Myocyte (in vitro differentiated cells): ENCODE data around the gene ASTN1. TPM values are rescaled to one million over a fixed set of nuclear protein-coding genes. Genes with fewer than 3 reads are reported as not detected.

Experiments
- DNase-seq: peaks from one replicate; pipeline ENCODE4 v3.0.0-alpha.2; 2012; ENCODE audit warnings: low read depth
- polyA plus RNA-seq: library from polyadenylated mRNA; unstranded; fragments of >200 nt; gene quantifications from one replicate; pipeline ENCODE4 v1.2.1, GENCODE V29; 2012; ENCODE audit warnings: missing spikeins
- total RNA-seq: library from RNA; depleted of rRNA; stranded (reverse); fragments of >200 nt; gene quantifications from 2 replicates; pipeline ENCODE4 v1.2.3, GENCODE V29; 2014

Gene ASTN1
- not detected in 2 replicates for total RNA-seq
- polyA plus RNA-seq, result not detected

DNA sequence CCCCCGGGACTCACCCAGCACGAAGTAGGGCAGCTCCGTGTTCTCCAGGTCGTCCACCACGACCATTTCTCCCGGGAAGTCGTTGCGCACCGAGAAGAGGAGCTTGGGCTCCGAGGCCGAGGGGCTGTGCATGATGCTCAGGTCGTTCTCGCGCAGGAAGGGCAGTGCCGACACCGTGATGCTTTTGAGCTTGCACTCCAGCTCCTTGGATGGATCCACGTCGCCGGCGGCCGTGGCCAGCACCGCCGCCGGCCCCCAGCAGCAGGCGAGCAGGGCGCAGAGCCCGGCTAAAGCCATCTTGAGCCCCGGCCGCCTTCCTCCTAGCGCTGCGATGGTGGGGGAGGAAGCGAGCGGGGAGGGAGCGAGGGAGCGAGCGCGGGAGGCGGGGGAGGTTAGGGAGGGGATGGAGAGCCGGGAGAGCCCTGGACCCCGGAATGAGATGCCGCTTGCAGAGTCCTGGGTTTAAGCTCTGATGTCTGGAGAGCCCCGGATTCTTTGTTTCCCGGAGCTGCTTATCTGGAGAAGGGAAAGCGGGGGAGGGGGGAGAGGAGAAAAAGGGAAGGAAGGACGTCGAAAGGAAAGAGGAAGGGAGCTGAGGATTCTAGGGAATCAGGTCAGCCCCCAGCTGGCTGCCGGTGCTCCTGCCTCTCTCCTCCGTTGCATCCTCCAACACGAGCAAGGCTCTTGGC is at the start of gene ASTN1:
Gene ASTN1 (minus strand): TSS at position 333 of the 689 bp plus-strand sequence. CDS start 36 bp downstream, at position 297.
- DNase-seq, result no peak

DNA sequence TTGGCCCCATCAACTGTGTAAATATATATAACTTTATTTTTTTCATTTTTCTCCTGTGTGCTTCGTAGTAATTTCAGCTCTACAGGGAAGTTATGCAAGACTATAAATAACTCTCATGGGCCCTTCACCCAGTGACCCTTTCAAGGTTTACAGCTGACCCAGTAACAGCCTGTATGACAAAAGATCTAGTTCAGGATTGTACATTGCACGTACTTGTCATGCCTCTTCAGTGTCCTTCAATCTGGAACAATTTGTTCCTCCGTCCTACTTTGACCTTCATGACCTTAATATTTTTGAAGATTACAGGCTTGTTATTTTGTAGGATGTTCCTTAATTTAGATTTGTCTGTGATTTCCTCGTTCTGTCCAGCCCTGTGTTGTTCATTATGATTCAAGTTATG is 46.7 kb upstream of the ASTN1 start:
- peak; percentile 31 for DNase-seq

DNA sequence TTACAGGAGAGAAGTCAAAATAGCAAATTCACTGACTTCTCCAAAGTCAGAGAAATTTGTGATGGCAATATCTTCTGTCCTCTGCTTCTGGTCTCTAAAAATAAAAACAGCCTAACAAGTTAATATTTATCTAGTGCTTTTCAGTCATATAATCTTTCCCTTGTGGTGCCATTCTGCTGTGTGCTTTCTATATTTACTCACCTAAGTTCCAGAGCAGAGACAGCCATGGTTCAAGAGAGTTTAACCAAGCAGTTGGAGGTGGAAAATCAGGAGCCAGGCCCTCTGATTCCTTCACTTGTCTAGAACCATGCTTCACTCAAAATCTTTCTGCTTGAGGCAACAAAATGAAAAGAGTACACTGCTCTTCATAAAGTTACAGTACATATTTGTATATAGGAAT is 45.6 kb upstream of the ASTN1 start:
- DNase-seq, result peak; percentile 37

DNA sequence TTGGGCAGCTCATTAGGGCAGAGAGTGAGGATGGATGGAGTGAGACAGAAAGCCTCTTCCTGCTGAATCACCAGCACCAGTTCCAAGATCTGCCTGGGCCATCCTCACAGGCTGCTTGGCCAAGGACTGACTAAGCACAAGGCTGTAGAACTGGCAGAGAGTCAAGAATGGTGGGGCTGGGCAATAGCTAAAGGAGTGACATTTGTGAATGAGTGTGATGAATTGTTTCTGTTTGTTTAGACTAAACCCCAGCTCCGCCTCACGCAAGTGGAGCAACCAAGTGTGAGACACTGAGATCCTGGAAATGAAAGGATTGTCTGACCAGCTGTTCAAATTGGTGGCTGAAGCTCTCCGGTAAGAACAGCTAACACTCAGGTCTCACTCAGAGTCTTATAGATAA is 44.8 kb upstream of the ASTN1 start:
- DNase-seq, result peak; percentile 100

DNA sequence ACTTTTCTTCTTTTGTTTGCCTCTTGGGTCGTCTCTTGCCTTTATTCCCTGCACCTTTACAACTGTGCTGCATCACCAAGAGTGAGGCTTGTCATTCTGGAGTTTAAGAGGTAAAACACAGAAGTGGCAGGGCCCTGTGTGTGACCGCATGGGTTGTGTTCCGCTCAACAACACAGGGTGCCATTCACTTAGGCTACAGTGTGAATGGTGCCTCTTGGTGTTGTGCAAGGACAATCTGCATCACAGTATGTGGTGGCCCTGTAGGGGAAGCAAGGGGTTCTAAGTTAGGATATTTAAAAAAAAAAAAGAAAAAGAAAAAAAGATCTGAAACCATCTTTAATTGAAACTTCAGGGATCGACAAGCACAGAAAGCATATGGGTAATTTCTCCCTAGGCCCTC is 44.4 kb upstream of the ASTN1 start:
- DNase-seq, result no peak

DNA sequence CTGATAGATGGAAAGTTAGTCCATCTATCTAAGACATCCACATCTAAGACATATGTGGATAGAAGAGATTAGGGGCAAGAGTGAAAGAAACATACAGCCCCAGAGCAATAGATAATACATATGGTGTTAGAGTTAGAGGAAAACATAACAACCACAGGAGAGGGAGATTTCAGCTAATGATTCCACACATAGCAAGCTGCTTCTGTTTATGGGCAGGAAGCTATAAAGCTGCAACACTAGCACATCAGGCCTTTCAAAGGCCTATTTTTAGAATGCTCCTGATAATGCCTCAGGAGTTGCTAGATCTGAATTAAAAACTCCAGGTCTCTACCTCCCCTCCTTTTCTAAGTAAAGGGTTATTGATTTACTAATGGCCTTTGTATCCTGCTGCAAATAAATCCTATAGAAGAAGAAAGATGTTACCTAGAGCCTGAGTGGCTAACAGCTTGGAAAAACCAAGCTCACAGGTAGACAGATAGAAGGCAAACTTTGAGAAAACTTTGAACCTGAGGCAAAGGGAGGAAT is 42.4 kb upstream of the ASTN1 start:
- DNase-seq, result no peak

DNA sequence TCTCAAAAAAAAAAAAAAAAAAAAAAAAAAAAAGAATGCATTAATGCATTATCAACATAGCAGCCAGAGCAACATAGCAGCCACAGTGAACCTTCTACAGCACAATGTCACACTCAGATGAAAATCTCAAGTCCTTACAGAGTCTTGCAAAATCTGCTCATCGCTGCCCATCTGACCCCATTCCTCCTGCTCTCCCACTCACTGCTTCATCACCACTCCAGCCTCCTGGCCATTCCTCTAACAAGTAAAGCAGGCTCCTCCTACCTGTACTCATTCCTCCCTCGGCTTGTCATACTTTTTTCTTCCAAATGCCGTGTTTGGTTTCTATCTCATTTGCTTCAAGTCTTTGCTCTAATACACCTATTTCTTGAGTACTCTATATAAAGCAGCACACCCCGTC is 35.8 kb upstream of the ASTN1 start:
- DNase-seq, result no peak

DNA sequence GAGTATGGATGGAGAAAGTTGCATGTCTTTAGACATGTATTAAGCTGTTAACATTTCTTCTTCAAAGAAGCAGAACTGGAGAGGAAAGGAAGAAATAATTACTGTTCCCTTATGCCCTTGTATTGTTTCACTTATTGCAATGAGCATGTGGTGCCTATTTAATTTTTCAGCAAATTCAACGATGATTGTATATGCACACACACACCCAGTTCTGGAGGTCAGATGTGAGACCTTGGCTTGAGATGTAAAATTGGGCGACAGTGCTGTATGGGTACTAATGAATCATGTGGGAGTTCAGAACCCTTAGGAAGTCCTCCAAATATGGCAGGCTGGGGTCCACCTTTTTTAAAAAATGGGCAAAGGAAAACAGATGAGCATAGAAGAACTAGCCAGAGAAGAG is 33.7 kb upstream of the ASTN1 start:
- no peak for DNase-seq

DNA sequence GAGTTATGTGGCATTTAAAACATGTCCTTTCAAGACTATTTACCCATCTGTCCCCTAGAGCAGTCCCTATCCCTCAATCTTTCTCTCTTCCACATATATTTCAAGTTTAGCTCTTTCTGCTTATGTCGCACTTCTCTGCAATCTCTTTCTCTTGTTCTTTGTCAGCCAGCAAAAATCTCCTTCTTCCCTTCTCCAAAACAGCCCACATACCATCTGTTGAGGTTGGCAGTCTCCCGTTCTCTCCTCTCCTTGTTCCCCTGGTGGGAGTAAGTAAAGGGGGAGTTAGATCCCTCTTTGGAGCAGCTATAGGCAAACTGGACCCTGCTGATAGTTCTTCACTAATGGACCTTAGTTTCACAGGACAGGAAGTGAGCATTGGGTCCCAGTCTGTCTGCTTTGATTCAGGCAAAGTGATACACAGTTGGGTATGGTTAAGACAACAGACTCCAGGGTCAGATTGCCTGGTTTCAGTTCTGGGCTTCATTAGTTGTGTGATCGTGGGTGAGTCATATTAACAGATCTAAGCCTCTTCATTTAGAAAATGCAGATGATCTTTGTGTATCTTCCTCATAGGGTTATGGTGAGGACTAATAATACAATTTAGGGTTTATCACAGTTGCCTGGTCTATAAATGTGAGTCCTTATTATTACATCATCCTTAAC is 25.9 kb upstream of the ASTN1 start:
- DNase-seq, result no peak

DNA sequence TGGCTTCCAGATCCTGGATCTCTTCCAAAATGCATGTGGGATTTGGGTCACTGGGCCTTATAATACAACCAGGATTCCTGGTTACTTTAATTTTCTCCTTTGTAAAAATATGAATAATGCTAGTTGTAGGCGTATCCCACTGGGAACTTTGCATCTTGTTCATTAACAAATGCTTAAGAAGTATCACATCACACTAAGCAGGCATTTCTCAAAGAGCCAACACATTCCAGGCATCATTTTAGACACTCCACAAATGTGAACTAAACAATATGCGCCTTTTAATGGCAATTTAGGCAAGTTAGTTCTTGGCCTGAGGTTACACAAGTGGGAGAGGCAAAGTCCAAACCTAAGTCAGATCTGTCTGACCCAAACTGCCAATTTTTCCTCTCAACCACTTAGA is 22.1 kb upstream of the ASTN1 start:
- no peak for DNase-seq

DNA sequence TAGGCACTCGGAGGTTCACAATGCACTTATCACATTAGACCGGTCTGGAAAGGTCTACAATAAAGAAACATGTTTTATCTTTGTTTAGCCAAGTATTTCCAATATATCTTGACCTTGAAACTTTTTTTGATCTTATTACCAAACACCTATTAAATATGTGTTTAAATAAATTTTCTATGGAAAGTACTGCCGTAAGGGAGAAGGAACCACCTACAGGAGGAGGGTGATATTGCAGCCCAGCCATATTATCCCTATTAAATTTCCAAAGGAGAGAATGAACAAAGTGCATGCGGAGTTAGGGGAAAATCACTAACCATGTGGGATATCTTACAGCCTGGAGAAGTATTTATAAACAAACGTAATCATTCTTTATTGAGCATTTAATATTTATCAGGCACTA is 20.7 kb upstream of the ASTN1 start:
- peak; percentile 13 for DNase-seq

DNA sequence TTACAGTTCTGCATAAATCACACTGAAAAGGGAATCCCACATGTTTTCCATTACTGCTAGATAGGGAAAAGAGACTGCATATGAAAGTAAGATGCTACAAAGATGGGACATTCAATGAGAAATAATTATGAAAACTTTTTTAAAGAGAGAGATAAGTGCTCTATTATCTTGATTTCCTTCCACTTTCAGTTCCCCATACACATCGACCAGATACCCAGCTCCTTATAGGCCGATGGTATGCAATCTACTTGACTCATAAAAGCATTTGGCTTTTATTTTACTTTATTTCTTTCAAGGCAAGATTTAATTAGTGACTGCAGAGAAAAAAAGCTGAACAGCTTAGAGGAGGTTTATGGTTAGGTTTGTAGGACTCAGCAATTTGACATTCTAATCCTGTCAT is 19.3 kb upstream of the ASTN1 start:
- DNase-seq, result no peak

DNA sequence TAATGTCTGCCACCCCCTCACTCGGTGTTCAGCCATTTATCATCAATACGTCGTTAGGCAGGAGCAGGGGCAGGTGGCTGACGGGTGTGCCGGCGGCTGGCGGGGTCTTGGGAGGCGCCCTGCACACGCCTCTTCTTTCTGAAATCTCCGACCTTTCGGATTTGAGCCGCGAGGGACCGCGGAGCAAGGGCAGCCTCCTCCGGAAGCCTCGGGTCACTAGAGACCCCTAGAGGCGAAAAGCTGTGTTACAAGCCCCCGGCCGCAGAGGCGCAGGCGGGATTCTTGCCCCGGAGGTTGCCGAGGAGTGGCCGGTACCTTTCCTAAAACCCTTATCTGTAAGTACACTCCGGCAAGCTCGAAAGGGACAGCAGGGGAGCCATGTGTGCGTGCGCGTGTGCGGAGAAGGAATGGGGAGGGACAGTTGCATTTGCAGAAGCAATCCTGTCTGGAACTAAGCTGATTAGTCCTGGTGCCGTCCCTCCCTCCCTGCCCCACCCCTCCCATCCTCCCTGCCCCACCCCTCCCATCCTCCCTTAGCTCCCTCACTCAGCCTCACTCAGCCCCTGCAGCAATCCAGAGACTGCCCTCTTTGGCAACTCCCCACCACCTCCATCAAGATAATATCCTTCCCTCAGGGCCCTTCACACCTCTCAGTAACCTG is 17.2 kb upstream of the ASTN1 start:
- DNase-seq, result peak; percentile 62

DNA sequence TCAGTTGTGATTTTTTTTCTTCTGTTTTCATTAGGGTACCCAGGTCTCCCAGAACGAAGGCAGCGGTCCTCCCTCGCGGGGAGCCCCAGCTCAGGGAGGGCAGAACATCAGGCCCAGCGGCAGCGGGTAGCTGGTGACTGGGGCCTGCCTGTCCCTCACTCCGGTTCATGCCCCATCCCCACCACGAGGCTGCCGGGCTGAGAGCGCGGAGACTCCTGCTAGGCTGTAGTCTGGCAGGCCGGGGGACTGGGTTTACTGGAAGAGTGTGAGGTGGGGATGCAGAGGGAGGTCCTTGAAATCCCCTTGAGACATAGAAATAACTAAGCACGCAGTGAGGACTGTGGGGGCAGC is 16.7 kb upstream of the ASTN1 start:
- DNase-seq, result no peak

DNA sequence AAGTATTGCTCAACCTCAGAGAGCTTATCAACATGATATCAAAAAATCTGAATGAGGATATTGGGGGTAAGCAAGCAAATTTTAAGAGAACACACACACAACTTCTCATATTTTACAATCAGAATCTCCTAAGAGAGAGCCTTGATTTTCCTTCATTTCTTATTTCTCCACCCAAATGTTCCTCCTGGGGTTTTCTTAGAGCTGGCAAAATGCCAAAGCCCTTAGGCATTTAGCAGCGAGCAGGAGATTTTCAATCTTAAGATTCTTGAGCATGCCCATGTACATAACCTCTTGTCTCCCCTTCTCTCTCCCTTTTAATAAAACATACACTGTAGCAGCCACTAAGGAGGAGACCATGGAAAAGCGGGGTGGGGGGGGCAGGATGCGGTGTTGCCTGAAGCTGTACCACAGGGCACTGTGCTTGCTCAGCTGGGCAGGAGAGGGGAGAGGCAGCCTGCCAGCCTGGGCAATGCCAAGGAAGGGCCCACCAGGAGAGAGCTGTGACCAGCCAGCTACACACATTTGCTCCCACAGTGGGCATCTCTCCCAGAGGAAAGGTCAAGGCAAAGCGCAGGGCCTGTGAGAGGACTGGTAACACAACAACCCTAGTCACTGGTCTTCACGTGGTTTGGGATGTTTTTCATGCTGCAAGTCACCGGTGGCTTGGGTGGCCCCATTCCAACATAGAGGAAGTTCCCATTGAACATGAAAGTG is 10.6 kb upstream of the ASTN1 start:
- DNase-seq, result no peak

DNA sequence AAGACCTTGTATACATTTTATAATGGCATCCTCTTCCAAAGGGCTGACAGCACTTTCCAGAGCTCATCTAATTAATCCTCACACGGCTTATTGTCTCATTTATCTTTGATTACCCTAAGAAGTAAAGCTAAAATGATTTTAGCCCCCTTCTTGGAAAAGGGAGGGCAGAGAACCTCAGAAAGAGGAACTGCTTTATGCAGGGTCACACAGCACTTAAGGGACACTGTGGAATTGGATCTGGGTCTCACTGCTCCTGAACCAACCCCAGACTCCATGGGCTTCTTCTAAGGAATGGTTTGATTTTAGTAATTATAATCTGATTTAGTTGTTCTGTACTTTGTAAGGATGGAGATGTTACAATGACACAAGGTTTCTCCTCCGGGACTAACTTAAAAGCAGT is 9.5 kb upstream of the ASTN1 start:
- no peak for DNase-seq

DNA sequence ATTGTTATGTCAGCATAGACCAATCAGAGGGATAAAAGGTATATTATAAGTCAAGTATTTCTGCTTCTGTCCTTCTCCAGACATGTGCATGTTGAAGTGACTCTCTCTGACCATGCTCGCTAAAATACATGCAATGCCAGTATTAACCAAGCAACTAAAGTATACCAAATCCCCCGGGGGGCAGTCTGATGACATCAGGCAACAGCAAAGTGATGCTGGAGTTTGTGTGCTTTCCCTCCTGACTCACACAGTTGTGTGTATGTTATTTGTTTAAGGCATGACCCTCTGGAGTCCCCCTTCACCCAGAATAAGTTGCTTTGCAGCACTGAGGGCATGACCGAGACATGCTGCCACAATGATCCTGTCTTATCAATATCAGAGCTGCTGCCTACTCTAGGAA is 8.4 kb upstream of the ASTN1 start:
- DNase-seq, result no peak

DNA sequence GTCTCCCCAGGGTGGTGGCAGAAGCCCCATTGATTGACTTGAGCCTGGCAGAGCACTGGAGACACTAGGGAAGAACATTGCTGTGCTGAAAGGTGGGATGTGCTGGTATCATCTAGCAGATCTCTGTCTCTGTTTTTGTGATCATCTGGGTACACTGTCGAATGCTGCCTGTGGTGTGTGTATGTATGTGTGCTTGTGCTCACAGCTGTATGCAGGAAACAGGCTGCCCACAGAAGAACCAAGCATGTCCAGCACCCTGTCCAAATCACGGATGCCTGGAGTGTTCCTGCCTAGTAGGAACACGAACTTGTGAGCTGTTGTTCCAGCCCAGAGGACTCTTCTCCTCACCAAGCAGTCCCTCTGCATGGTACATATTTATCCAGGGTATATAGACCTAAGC is 7.8 kb upstream of the ASTN1 start:
- no peak for DNase-seq

DNA sequence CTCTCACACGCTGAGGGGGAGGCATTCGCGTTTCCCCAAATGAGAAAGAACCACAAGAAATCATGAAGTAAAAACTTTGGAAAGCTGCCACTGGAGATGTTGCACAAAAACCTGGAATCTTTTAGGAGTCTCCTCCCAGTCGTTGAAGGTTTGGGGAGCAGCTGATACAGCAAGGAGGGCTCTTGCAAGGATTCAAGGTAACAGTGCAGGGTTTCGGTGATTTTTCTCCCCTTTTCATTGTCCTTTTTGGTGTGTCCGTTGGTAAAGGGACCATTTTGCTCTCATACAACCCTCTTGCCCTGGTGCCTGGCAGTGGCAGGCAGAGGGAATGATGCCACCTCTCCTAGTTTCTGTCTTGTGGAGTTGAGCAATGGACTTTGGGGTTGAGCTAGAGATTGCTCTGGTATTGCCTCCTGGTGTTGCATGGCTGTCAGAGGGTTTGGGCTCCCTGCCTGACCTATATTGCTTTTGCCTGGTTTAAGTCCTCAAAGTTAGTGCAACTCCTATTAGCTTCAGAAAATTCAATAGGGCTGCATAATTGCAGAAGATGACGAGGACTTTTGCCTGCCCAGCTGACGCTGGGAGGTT is 7.1 kb upstream of the ASTN1 start:
- DNase-seq, result no peak

DNA sequence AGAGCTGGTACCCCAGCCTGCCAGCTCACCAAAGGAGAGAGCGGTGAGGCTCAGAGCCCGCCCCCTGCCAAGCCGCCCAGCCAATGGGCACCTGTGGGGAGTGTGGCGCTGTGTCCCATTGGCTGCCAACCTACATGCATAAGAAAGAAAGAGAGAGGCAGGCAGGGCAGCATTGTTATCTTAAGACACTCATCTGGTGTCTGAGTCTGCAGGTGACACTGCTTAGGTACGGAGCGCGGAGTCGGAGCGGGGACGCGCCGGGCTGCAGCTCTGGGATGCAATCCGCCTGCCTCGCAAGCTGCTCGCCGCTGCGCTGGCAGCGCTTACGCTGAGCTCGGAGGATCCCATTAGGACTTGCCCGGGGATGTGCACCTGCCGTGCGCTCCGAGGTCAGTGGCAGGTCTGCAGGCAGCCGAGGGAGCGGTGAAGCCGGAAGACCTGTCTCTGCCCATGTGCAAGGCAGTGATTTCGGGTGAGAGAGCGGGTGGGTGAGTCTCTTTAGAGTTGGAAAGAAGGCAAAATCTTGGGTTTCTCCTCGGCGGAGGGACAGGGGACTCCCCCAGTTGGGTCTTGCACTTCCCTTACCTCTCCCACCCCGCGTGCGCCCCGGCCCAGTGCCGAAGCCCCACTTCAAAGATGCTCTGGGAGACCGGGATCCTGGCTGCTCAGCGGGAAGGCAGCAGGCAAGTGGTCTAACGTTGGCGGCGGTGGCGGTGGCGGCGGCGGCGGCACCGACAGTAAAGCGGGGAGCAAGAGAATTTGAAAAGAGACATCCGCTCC is 6.4 kb upstream of the ASTN1 start, which contains the start of gene BRINP2:
Gene BRINP2 (plus strand): TSS at position 203 of the 780 bp plus-strand sequence. CDS start 58,919 bp downstream, outside the sequence.
- DNase-seq, result peak; percentile 53

DNA sequence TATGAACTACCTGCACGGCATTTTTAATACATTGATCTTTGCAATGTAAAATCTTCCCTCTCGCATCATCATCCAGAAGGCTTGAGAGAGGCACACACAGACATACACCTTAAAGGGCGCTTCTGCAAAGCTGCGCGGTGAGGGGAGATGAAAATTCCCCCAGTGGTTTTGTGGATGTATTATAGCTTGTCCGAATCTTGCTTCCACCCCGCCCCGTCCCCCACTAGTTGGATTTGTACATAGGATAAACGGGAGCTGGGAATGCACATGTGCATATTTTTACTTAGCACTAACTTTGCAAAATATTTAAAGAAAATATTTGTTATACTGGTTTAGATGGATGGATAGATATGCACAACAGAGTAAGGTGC is 542 bp upstream of the ASTN1 start:
- no peak for DNase-seq
